CD4-positive, alpha-beta T cell treated with Interleukin-12 subunit alpha and Interleukin-12 subunit beta, for 1 hour (primary cell): ENCODE results near the gene DMKN.
A peak's percentile ranks its signal among the peaks of the same experiment; 100 is the strongest.

Experiments
- DNase-seq: peaks from one replicate; pipeline ENCODE4 v3.0.0-alpha.2; 2020

The DMKN gene

GRCh38 chr19:35549174-35549788 is 35.8 kb upstream of the DMKN start:
- DNase-seq: peak; percentile 68

- DNase-seq: no peak
These were observed 33.1 kb upstream of the DMKN start for GRCh38 chr19:35546532-35546931.

GRCh38 chr19:35545855-35546381 is 32.5 kb upstream of the DMKN start:
- peak; percentile 53 for DNase-seq

GRCh38 chr19:35545001-35545854 is 31.8 kb upstream of the DMKN start, which contains the start of gene TMEM147:
TMEM147 (plus strand) TSS chr19:35545626; CDS start chr19:35545740, 114 bp downstream.
- peak; percentile 83 for DNase-seq

- DNase-seq: no peak
These were observed 30.8 kb upstream of the DMKN start for GRCh38 chr19:35544110-35544802.

GRCh38 chr19:35543280-35544109 is 30.0 kb upstream of the DMKN start:
- no peak for DNase-seq

GRCh38 chr19:35542209-35542608 is 28.8 kb upstream of the DMKN start:
- no peak for DNase-seq

GRCh38 chr19:35540356-35540927 is 27.0 kb upstream of the DMKN start:
- DNase-seq: no peak

- DNase-seq: no peak
These were observed 26.4 kb upstream of the DMKN start for GRCh38 chr19:35539850-35540249.

GRCh38 chr19:35539314-35539713 is 25.9 kb upstream of the DMKN start:
- no peak for DNase-seq

- no peak for DNase-seq
These were observed 21.5 kb upstream of the DMKN start for GRCh38 chr19:35534803-35535480.

GRCh38 chr19:35533822-35534392 is 20.5 kb upstream of the DMKN start:
- peak; percentile 43 for DNase-seq

- no peak for DNase-seq
These were observed 19.9 kb upstream of the DMKN start, which contains the start of gene GAPDHS for GRCh38 chr19:35533201-35533821. GAPDHS (plus strand) TSS chr19:35533456; CDS start chr19:35533528, 72 bp downstream.

- DNase-seq: no peak
These were observed 17.8 kb upstream of the DMKN start for GRCh38 chr19:35531291-35531690.

GRCh38 chr19:35529241-35530218 is 16.1 kb upstream of the DMKN start:
- DNase-seq: no peak

- no peak for DNase-seq
These were observed 15.0 kb upstream of the DMKN start, which contains the start of gene SBSN for GRCh38 chr19:35528218-35529038. SBSN (minus strand) TSS chr19:35528311; CDS start chr19:35528281, 30 bp downstream.

- no peak for DNase-seq
These were observed 12.4 kb upstream of the DMKN start for GRCh38 chr19:35525873-35526272.

GRCh38 chr19:35524181-35524837 is 10.9 kb upstream of the DMKN start:
- no peak for DNase-seq
